DOHH2 (cell line): ENCODE data around the gene RBM22.
"Not testable (repeated sequence)": the region's sequence is repeated elsewhere in the genome, so short reads cannot be mapped to it uniquely, and the experiment has no call there.

Source experiments
- H3F3A ChIP-seq: fragments of 200-600 bp; sonication (generic), shearing (Covaris generic); 2 replicates; pipeline ENCODE4 v1.6.0; 2016; ENCODE audit warnings: antibody characterized with exemption, mild to moderate bottlenecking; ENCODE audit not compliant: control insufficient read depth, insufficient read depth
- H3K27ac ChIP-seq: fragments of 200-600 bp; sonication (generic); 2 replicates; pipeline ENCODE4 v1.5.1; 2014; ENCODE audit warnings: low read depth, mild to moderate bottlenecking, low read length, moderate library complexity
- H3K27me3 ChIP-seq: fragments of 200-600 bp; sonication (generic); 2 replicates; pipeline ENCODE4 v1.6.1; 2014; ENCODE audit warnings: mild to moderate bottlenecking, low read length, mixed read lengths; ENCODE audit not compliant: control insufficient read depth
- H3K36me3 ChIP-seq: fragments of 200-600 bp; sonication (generic); 2 replicates; pipeline ENCODE4 v1.6.1; 2014; ENCODE audit warnings: mild to moderate bottlenecking, low read length, moderate library complexity, mixed read lengths; ENCODE audit not compliant: control insufficient read depth
- H3K4me1 ChIP-seq: fragments of 200-600 bp; sonication (generic); 2 replicates; pipeline ENCODE4 v1.6.1; 2014; ENCODE audit warnings: mild to moderate bottlenecking, low read length, mixed read lengths; ENCODE audit not compliant: control insufficient read depth
- H3K4me2 ChIP-seq: fragments of 200-600 bp; sonication (generic); 2 replicates; pipeline ENCODE4 v1.6.0; 2014; ENCODE audit warnings: mild to moderate bottlenecking, low read length, moderate library complexity
- H3K4me3 ChIP-seq: fragments of 200-600 bp; sonication (generic); 2 replicates; pipeline ENCODE4 v1.5.1; 2014; ENCODE audit warnings: mild to moderate bottlenecking, low read length, mixed read lengths
- H3K79me2 ChIP-seq: fragments of 200-600 bp; sonication (generic); 2 replicates; pipeline ENCODE4 v1.6.1; 2014; ENCODE audit warnings: mild to moderate bottlenecking, low read length, mixed read lengths; ENCODE audit not compliant: control insufficient read depth
- H3K9me2 ChIP-seq: fragments of 200-600 bp; sonication (generic); replicated peaks from 2 replicates; pipeline ENCODE4 v1.6.1; 2014; ENCODE audit warnings: mild to moderate bottlenecking, low read length, mixed read lengths; ENCODE audit not compliant: control insufficient read depth
- H3K9me3 ChIP-seq: fragments of 200-600 bp; sonication (generic); 2 replicates; pipeline ENCODE4 v1.6.1; 2014; ENCODE audit warnings: antibody characterized with exemption, low read length, mixed read lengths; ENCODE audit not compliant: control insufficient read depth, insufficient read depth
- H4K20me1 ChIP-seq: fragments of 200-600 bp; sonication (generic); 2 replicates; pipeline ENCODE4 v1.6.0; 2014; ENCODE audit warnings: low read depth, mild to moderate bottlenecking, antibody characterized with exemption, low read length, moderate library complexity; ENCODE audit not compliant: control insufficient read depth, insufficient read depth
- EZH2phosphoT487 ChIP-seq: fragments of 200-600 bp; sonication (generic); IDR thresholded peaks from 2 replicates; pipeline ENCODE4 v1.6.1; 2017; ENCODE audit warnings: borderline replicate concordance, mild to moderate bottlenecking, antibody characterized with exemption, low read length, moderate library complexity, mixed read lengths
- TF ChIP-seq, protein P1 (sequence below): fragments of 200-600 bp; sonication (generic); IDR thresholded peaks from one replicate; pipeline ENCODE4 v1.5.1; 2014; ENCODE audit warnings: antibody characterized with exemption, mild to moderate bottlenecking, low read depth, low read length; ENCODE audit not compliant: poor library complexity, severe bottlenecking

Gene RBM22

DNA sequence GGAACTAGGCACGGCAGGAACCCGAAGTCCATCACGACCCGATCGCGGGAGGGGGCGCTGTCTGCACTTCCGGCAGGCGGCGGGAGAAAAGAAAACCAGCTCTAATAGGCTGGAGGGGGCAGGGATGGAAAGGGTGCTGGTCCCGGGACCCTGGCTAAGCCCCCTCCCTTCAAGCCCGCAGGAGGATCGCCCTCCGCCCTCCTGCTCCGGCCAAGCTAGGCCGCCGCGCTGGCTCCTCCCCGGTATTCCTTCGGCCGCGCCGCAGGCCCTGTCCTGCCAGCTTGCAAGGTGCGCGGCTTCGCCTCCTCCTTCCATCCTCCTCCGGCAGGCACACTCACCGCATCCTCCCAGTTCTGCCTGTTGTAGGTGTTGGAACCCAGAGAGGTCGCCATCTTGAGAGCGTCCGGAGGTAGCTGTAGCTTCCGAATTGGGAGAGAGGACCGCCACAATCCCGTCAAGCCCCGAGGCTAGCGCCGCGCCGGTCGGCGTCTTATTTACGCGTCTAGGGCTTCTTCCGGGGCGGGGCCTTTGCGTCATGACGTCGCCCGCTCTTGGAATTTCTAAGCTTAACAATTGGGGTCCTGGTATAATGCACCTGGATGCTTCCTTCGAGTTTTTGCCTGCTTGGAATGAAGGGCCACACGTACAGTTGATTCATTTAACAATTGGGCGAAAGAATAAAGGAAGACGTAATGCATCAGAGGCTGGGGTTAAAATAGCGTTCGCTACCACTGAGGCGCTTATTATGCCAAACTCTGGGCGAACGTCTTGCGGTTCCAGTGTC, at the start of gene RBM22:
TSS of gene RBM22 (minus strand) at position 469 of the 784 bp plus-strand sequence. CDS start at position 392, 77 bp downstream.
- peaks cover 3% of the 10 kb centered on the region; the same call in 1 of the 2 replicates for H3F3A ChIP-seq
- H3K27ac ChIP-seq: peak within 1 kb of the TSS; percentile 70
- H3K9me2 ChIP-seq: no peaks in the 10 kb centered on the region
- peaks cover 16% of the 10 kb centered on the region for H3K4me1 ChIP-seq
- peak within 1 kb of the TSS; percentile 91 for H3K4me3 ChIP-seq
- TF ChIP-seq, protein P1, sequence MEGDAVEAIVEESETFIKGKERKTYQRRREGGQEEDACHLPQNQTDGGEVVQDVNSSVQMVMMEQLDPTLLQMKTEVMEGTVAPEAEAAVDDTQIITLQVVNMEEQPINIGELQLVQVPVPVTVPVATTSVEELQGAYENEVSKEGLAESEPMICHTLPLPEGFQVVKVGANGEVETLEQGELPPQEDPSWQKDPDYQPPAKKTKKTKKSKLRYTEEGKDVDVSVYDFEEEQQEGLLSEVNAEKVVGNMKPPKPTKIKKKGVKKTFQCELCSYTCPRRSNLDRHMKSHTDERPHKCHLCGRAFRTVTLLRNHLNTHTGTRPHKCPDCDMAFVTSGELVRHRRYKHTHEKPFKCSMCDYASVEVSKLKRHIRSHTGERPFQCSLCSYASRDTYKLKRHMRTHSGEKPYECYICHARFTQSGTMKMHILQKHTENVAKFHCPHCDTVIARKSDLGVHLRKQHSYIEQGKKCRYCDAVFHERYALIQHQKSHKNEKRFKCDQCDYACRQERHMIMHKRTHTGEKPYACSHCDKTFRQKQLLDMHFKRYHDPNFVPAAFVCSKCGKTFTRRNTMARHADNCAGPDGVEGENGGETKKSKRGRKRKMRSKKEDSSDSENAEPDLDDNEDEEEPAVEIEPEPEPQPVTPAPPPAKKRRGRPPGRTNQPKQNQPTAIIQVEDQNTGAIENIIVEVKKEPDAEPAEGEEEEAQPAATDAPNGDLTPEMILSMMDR: peak; percentile 91
- no peak for TF ChIP-seq EZH2phosphoT487
- H3K79me2 ChIP-seq: peaks cover 30% of the 10 kb centered on the region
- H4K20me1 ChIP-seq: peaks cover 8% of the 10 kb centered on the region; the same call in 1 of the 2 replicates
- H3K4me2 ChIP-seq: peak within 1 kb of the TSS; percentile 81
- H3K27me3 ChIP-seq: no peaks in the 10 kb centered on the region
- peaks cover 48% of the 10 kb centered on the region for H3K36me3 ChIP-seq
- H3K9me3 ChIP-seq: no peaks in the 10 kb centered on the region

DNA sequence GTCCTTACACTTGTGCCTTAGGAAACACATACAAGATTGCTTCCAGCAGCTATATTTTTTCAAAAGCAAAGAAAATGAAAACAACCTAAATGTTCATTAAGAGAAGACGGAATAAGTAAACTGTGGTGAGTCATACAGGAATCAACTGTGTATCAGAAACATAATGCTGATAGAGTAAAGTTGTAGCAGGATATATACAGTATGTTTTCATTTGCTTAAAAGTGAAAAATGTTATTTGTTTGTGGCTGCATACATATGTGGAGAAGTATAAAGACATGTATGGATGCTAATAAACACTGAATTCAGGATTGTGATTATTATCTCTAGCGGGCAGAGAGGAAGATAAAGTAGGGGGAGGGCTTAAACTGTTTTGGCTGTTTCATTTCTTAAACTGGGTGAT, 49.6 kb upstream of the RBM22 start:
- H3K4me1 ChIP-seq: peaks cover 9% of the 10 kb centered on the region
- H3K27ac ChIP-seq: no peak overlapping the region
- H3K4me2 ChIP-seq: no peak overlapping the region
- H3K9me3 ChIP-seq: no peaks in the 10 kb centered on the region
- no peaks in the 10 kb centered on the region for H3F3A ChIP-seq
- H3K9me2 ChIP-seq: no peaks in the 10 kb centered on the region
- peaks cover 38% of the 10 kb centered on the region for H3K79me2 ChIP-seq
- no peak overlapping the region for H3K4me3 ChIP-seq
- H3K36me3 ChIP-seq: peaks cover 66% of the 10 kb centered on the region
- H4K20me1 ChIP-seq: no peaks in the 10 kb centered on the region
- H3K27me3 ChIP-seq: no peaks in the 10 kb centered on the region
- TF ChIP-seq, protein P1: no peak
- no peak for TF ChIP-seq EZH2phosphoT487

DNA sequence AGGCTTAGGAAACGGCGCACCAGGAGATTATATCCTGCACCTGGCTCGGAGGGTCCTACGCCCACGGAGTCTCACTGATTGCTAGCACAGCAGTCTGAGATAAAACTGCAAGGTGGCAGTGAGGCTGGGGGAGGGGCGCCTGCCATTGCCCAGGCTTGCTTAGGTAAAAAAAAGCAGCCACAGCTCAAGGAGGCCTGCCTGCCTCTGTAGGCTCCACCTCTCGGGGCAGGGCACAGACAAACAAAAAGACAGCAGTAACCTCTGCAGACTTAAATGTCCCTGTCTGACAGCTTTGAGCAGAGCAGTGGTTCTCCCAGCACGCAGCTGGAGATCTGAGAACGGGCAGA, 42.3 kb upstream of the RBM22 start:
- H3K4me1 ChIP-seq, H3K4me3 ChIP-seq, H4K20me1 ChIP-seq, H3K9me2 ChIP-seq, H3K4me2 ChIP-seq, H3K9me3 ChIP-seq, H3K27me3 ChIP-seq, H3F3A ChIP-seq, H3K27ac ChIP-seq: not testable (repeated sequence)
- peaks cover 16% of the 10 kb centered on the region for H3K36me3 ChIP-seq
- peaks cover 19% of the 10 kb centered on the region for H3K79me2 ChIP-seq

DNA sequence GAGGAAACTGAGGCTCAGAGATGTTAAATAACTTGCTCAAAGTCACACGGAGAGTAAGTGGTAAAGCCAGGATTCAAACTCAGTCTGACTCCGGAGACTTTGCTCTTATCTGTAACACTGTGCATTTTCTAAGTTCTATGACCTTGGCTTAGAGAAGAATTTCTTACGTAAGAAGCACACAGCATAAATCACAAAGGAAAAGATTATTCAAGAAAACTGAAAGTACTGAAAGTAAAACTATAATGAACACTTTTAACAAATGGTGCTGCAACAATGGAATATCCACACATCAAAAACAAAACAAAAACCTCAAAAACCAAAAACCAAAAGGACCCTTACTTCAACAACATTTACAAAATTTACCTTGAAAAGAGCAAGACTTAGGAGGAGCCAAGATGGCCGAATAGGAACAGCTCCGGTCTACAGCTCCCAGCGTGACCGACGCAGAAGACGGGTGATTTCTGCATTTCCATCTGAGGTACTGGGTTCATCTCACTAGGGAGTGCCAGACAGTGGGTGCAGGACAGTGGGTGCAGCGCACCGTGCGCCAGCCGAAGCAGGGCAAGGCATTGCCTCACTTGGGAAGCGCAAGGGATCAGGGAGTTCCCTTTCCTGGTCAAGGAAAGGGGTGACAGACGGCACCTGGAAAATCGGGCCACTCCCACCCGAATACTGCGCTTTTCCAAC, 41.7 kb upstream of the RBM22 start:
- H3K36me3 ChIP-seq: peaks cover 17% of the 10 kb centered on the region
- not testable (repeated sequence) for H3K4me1 ChIP-seq, H4K20me1 ChIP-seq, H3K9me3 ChIP-seq, H3K9me2 ChIP-seq, H3K4me2 ChIP-seq, H3K27me3 ChIP-seq, H3K27ac ChIP-seq, H3K4me3 ChIP-seq, H3F3A ChIP-seq
- peaks cover 24% of the 10 kb centered on the region for H3K79me2 ChIP-seq
